Spleen (tissue), 11 donors: ENCODE results near the gene SYNM. TPM values are rescaled to one million over a fixed set of nuclear protein-coding genes. Genes with fewer than 3 reads are reported as not detected.

Experiments used
- DNase-seq: peaks from one replicate; pipeline ENCODE4 v3.0.0-alpha.2; 2020
- H3K27ac ChIP-seq, 8 donors: fragments of 200-600 bp; sonication (generic) in 7 of 8; 1 replicate in 4 of 8; 2 replicates in 4 of 8; pipeline versions ENCODE4 v1.5.0 to v1.8.0; 2016 to 2021; ENCODE audit warnings: inconsistent platforms in 4 of 8, mild to moderate bottlenecking in 4 of 8, moderate library complexity in 1 of 8
- H3K27me3 ChIP-seq, 7 donors: fragments of 200-600 bp; sonication (generic) in 6 of 7; replicated peaks in 1 of 7; 1 replicate in 4 of 7; 2 replicates in 3 of 7; pipeline versions ENCODE4 v1.5.0 to v1.8.0; 2016 to 2021; ENCODE audit warnings: inconsistent platforms in 3 of 7, mild to moderate bottlenecking in 1 of 7
- H3K36me3 ChIP-seq, 6 donors: fragments of 200-600 bp; sonication (generic) in 5 of 6; 1 replicate in 4 of 6; 2 replicates in 2 of 6; pipeline versions ENCODE4 v1.5.0 to v1.8.0; 2016 to 2021; ENCODE audit warnings: inconsistent platforms in 2 of 6
- H3K4me1 ChIP-seq, 6 donors: fragments of 200-600 bp; sonication (generic) in 5 of 6; 1 replicate in 3 of 6; 2 replicates in 3 of 6; pipeline versions ENCODE4 v1.5.0 to v1.8.0; 2016 to 2021; ENCODE audit warnings: inconsistent platforms in 3 of 6
- H3K4me3 ChIP-seq, 8 donors: fragments of 200-600 bp; sonication (generic) in 7 of 8; 1 replicate in 4 of 8; 2 replicates in 4 of 8; pipeline versions ENCODE4 v1.5.0 to v1.8.0; 2016 to 2021; ENCODE audit warnings: inconsistent platforms in 4 of 8, mild to moderate bottlenecking in 4 of 8, moderate library complexity in 2 of 8
- H3K9me3 ChIP-seq, 8 donors: fragments of 200-600 bp; sonication (generic) in 7 of 8; 1 replicate in 4 of 8; 2 replicates in 4 of 8; pipeline versions ENCODE4 v1.5.0 to v1.8.0; 2016 to 2021; ENCODE audit warnings: inconsistent platforms in 4 of 8
- POLR2A ChIP-seq, 3 donors: fragments of 450-650 bp; IDR thresholded peaks; one replicate each; pipeline ENCODE4 v1.5.1; 2017; ENCODE audit warnings: antibody characterized with exemption in 3 of 3, mild to moderate bottlenecking in 1 of 3
- POLR2AphosphoS5 ChIP-seq, 3 donors: sonication (generic); formaldehyde crosslinking; IDR thresholded peaks; one replicate each; pipeline ENCODE4 v1.5.1; 2017; ENCODE audit warnings: antibody characterized with exemption in 3 of 3
- WGBS, 5 donors: extraction: QIAGEN DNeasy Blood & Tissue Kit in 3 of 5; methylation state at CpG; one replicate each; pipeline versions ENCODE4 v1.1.5 to v1.1.7; 2013 to 2018; 5-methylcytosine and 5-hydroxymethylcytosine counted together
- intact Hi-C: fragments of 100-400 bp; cut with DNase I; formaldehyde crosslinking; loops from one replicate; pipeline ENCODE4 v1.15.0; 2023; ENCODE audit warnings: low total_unique reads
- polyA plus RNA-seq, 3 donors: library from polyadenylated mRNA; stranded (reverse); fragments of 200-250 nt; gene quantifications; one replicate each; pipeline ENCODE4 v1.2.1, GENCODE V29; 2013
- total RNA-seq, 7 donors: library from RNA; depleted of rRNA in 3 of 7; stranded (reverse); fragments of >200 nt in 3 of 7; fragmentation: NEBNext Ultra II Directional in 4 of 7; extraction: Animal tissue kit (Norgen Biotek cat#: 25700) in 4 of 7; gene quantifications; one replicate each; pipeline versions ENCODE4 v1.1.0 to v1.2.1, GENCODE V29; 2016 to 2021
- TF ChIP-seq, protein P1 (sequence below), 11 experiments: fragments of 200-600 bp in 7 of 11; fragments of 450-650 bp in 4 of 11; sonication (generic) in 4 of 11; IDR thresholded peaks in 8 of 11; conservative IDR thresholded peaks in 3 of 11; 1 replicate in 7 of 11; 2 replicates in 4 of 11; pipeline versions ENCODE4 v1.4.0 to v1.8.0; 2016 to 2021; ENCODE audit warnings: antibody characterized with exemption in 11 of 11, inconsistent platforms in 4 of 11, mild to moderate bottlenecking in 1 of 11
- donor health status: healthy with polysubstance abuse.
- donor health status: DM: no; HTN: no; CAD: no; lungs with moderate emphysema.
- donor health status: DM: no; HTN: no; CAD: no.
- donor health status: Bipolar disorder and iron deficiency.
- donor health status: healthy.
- donor health status: DM: no; HTN: no; CAD: no.
- donor health status: DM: yes; HTN: yes; CAD: no.

Gene SYNM
- total and polyA plus RNA-seq, 10 donors = 3.3 to 10.7 (median 4.1) TPM

DNA sequence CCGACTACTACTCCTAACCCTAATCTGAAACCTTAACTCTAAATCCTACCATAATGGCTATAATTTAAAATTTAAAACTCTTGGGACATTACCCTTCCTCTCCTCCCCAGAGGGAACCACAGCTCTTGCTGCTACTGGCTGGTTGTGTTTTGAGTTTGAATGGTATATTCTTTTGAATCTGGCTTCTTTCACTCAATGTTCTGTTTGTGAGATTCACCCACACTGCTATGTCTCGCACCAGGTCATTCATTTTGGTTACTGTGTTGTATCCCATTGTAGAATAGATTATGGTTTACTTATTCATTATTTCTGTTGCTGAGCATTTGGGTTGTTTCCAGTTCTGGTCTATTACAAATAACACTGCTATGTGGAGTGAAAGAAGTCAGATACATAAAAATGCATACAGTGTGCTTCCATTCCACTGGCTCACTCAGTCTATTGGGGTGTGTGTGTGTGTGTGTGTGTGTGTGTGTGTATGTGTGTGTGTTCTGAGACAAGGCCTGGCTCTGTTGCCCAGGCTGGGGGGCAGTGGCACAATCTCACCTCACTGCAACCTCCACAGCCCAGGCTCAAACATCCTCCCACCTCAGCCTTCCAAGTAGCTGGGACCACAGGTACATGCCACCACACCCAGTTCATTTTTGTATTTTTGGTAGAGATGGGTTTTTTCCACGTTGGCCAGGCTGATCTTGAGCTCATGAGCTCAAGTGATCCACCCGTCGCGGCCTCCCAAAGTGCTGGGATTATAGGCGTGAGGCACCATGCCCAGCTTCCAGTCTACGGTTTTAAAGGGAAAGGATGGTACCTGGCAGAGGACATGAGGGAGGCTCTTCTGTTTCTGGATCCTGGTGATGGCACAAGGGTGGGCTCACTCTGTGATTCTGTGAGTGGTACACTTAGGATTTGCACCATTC lies 19.2 kb upstream of the SYNM start:
- 86 to 90% (median 88%) methylated on average over 8 of the region's 8 CpGs for WGBS, 5 donors
- DNase-seq = no peak
- no peak for TF ChIP-seq POLR2AphosphoS5 (IDR thresholded peaks at IDR 0.05)
- TF ChIP-seq POLR2A (IDR thresholded peaks at IDR 0.05) = no peak
- TF ChIP-seq, protein P1, sequence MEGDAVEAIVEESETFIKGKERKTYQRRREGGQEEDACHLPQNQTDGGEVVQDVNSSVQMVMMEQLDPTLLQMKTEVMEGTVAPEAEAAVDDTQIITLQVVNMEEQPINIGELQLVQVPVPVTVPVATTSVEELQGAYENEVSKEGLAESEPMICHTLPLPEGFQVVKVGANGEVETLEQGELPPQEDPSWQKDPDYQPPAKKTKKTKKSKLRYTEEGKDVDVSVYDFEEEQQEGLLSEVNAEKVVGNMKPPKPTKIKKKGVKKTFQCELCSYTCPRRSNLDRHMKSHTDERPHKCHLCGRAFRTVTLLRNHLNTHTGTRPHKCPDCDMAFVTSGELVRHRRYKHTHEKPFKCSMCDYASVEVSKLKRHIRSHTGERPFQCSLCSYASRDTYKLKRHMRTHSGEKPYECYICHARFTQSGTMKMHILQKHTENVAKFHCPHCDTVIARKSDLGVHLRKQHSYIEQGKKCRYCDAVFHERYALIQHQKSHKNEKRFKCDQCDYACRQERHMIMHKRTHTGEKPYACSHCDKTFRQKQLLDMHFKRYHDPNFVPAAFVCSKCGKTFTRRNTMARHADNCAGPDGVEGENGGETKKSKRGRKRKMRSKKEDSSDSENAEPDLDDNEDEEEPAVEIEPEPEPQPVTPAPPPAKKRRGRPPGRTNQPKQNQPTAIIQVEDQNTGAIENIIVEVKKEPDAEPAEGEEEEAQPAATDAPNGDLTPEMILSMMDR (IDR thresholded peaks at IDR 0.05 in 8 of 11, conservative IDR thresholded peaks at IDR 0.05 in 3 of 11) = no peak

DNA sequence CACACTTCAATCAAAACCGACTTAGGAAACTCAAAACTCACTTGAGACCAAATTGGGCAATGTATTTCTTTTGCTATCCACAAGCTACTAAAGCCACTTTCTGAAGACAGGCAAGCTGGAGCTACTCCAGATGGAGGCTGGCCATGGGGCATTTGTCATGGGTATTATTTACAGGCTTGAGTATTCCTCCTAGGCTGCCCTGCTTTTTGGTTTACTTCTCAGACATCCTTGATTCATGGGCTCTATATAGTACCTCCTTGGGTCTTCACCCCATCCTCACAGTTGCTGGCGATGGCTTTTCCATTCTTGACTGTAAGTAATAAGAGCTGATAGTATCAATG lies 18.6 kb upstream of the SYNM start:
- TF ChIP-seq POLR2AphosphoS5 (IDR thresholded peaks at IDR 0.05) (no peak), POLR2A (IDR thresholded peaks at IDR 0.05) (no peak)
- TF ChIP-seq, protein P1 (IDR thresholded peaks at IDR 0.05 in 8 of 11, conservative IDR thresholded peaks at IDR 0.05 in 3 of 11) = no peak
- 90 to 97% (median 92%) methylated on average over 2 of the region's 2 CpGs for WGBS, 5 donors
- intact Hi-C loops = no loop called here
- H3K27ac ChIP-seq = no peak overlapping the region
- DNase-seq = no peak
- peaks cover 0 to 7% (median 0%) of the 10 kb centered on the region in 7 donors for H3K27me3 ChIP-seq
- no peaks in the 10 kb centered on the region for H3K36me3 ChIP-seq
- peaks cover 0 to 10% (median 5%) of the 10 kb centered on the region in 8 donors for H3K9me3 ChIP-seq
- H3K4me3 ChIP-seq = no peak overlapping the region
- H3K4me1 ChIP-seq = peaks cover 0 to 14% (median 2%) of the 10 kb centered on the region in 6 donors

More for the DNA sequence above, 19.2 kb upstream of the SYNM start:
- H3K27me3 ChIP-seq = peaks cover 0 to 12% (median 0%) of the 10 kb centered on the region in 7 donors
- no peak overlapping the region for H3K4me3 ChIP-seq
- peaks cover 0 to 10% (median 5%) of the 10 kb centered on the region in 8 donors for H3K9me3 ChIP-seq
- H3K4me1 ChIP-seq = peaks cover 0 to 11% (median 2%) of the 10 kb centered on the region in 6 donors
- intact Hi-C loops = no loop called here
- H3K27ac ChIP-seq = no peak overlapping the region
- no peaks in the 10 kb centered on the region for H3K36me3 ChIP-seq

DNA sequence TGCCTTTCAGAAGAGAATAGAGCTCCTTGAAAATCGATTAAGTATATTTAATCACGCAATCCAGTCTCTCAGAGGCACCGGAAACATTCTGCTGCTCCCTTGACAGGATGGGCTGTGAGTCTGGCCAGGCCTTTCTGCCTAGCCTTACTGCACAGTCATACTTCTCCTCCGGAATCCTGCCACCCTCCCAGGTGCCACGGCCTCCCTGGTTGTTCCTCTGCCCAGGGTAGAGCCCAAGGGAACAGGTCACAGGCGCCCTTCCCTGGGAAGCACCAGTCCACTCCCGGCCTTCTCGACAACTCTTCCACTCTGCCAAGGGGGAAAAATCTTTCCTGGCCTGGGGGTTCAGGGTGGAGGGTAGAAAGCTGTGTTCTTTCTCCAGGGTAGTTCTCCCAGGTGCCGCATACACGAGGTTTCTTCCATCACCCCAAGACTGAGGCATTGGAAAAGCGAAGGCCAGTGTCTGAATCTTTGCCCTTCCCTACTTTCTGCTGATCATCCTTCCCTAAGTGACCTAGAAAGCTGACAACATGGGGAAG lies 17.4 kb upstream of the SYNM start:
- peaks cover 0 to 14% (median 2%) of the 10 kb centered on the region in 6 donors for H3K4me1 ChIP-seq
- H3K27ac ChIP-seq = no peak overlapping the region
- no peak for TF ChIP-seq POLR2AphosphoS5 (IDR thresholded peaks at IDR 0.05)
- TF ChIP-seq, protein P1 (IDR thresholded peaks at IDR 0.05 in 8 of 11, conservative IDR thresholded peaks at IDR 0.05 in 3 of 11) = no peak
- TF ChIP-seq POLR2A (IDR thresholded peaks at IDR 0.05) = no peak
- DNase-seq = no peak
- intact Hi-C loops = no loop called here
- peaks cover 0 to 6% (median 5%) of the 10 kb centered on the region in 8 donors for H3K9me3 ChIP-seq
- 87 to 95% (median 92%) methylated on average over 11 of the region's 11 CpGs for WGBS, 5 donors
- H3K27me3 ChIP-seq = no peaks in the 10 kb centered on the region
- no peaks in the 10 kb centered on the region for H3K36me3 ChIP-seq
- no peak overlapping the region for H3K4me3 ChIP-seq
